HG03469 (cell line): ENCODE data around the gene NES.

Experiments
- ATAC-seq: cut with Tn5 transposase; IDR thresholded peaks from one replicate; pipeline ENCODE4 v1.9.1; 2021; ENCODE audit warnings: mild to moderate bottlenecking, moderate library complexity, moderate number of reproducible peaks; ENCODE audit not compliant: unreplicated experiment

The NES gene

DNA sequence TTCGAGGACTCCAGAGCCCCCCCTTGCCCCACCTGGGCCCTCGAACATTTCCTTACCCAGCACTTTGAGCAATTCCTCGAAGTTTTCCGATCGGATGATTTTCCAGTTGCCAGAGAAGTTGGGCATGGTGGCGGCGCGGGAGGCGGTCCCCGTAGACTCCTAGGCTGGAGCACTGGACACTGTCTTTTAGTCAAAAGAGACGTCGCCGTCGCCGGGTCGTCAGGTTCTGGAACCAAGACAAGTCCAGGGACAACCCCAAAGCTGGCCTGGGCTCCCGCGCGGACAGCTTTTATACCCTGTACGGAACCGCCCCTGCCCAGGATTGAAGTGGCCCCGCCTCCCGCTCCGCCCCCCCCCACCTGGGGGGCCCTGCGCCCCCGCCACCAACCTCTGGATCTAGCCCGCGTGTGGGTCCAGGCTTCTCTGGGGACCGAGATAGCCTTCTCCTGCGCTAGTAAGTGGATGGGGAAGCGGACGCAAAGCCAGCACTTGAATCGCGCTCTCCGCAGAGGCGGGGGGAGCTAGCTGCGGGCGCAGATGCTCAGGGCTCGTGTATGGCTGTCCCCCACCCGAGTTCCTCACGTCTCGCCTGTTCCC, 28.2 kb upstream of the NES start, which contains the start of gene CRABP2:
Gene CRABP2, minus strand, starts transcription at position 263 of the 597 bp plus-strand sequence. Its CDS starts 137 bp downstream, at position 126.
- no peak for ATAC-seq

- no peak for ATAC-seq
Measured at GRCh38 chr1:156704930-156705320, 27.7 kb upstream of the NES start.

DNA sequence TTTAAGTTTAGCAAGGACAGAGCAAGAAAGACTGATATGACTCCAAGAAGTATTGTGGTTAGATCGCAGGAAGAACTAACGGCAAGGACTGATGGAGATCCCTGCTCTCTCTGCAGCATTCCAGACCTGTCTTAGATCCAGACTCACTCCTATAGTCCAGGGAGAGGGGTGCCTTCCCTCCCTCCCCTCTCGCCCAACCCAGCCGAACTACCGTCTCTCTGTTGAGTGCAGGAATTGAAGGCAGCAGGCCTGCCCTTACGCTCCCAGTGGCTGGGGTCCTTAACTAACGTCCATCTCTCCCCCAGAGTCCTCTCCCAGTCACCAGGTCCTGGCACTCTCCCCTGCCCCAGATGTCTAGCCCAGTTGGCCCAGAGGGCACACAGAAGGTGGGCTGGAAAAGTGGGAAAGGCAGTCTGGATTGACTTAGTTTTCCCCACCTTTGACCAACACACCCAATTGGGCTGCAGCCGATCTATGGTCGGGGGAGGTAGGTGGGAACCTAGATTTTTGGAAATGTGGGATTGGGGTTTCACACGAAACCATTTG, 27.0 kb upstream of the NES start:
- no peak for ATAC-seq

DNA sequence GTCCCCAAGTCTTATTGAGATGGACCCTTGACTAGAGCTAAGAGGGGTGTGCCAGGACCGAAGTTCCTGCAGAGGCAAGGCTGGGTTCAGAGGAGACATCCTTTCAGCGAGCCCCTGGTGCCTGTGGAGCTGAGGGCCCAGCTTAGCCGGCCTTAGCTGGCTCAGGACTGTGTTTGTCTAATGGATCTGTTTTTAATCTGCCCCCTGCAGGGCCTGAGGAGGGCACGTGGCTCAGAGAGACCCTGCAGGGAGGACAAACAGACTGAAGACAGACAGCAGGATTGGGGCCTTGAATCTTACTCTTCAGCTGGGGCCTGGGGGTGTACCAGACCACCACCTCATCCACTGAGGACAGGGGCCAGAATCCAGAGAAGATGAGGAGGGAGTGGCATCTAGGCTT, 26.5 kb upstream of the NES start:
- no peak for ATAC-seq

- ATAC-seq = no peak
Measured at GRCh38 chr1:156703336-156703735, 26.1 kb upstream of the NES start.

DNA sequence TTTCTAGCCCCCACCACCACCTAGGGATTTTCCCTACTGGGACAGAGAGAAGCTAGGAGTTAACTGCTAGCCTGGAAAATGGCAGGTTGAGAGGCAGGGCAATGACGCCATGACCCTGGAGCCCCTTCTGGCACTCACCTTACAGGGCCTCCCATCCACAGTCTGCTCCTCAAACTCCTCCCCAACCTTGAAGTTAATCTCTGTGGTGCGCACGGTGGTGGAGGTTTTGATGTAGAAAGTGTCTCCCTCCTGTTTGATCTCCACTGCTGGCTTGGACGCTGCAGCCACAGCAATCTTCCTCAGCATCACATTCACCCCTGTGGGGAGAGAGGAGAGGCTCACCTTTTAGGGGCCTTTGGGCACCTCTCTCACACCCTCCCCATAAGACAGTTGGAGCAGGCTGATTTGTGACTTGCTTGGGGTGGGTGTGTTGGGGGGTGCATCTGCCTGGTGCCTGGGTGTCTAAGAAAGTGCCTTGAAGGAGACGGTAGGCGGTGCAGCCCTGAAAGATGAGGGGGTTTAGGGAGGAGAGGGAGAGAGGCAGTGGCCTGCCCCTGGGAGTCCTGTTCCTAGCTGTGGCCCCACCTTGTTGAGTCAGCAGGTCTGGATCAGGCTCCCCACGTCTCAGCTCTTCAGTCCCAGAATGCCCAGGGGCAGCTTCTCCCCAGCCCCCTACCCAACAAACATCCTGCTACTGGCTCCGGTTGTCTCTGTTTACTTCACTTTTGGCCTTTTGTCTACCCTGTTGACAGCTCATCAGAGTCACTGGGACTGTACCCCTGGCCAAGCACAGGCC, 23.7 kb upstream of the NES start:
- ATAC-seq = no peak

GRCh38 chr1:156698995-156699394, 21.8 kb upstream of the NES start:
- ATAC-seq = no peak

DNA sequence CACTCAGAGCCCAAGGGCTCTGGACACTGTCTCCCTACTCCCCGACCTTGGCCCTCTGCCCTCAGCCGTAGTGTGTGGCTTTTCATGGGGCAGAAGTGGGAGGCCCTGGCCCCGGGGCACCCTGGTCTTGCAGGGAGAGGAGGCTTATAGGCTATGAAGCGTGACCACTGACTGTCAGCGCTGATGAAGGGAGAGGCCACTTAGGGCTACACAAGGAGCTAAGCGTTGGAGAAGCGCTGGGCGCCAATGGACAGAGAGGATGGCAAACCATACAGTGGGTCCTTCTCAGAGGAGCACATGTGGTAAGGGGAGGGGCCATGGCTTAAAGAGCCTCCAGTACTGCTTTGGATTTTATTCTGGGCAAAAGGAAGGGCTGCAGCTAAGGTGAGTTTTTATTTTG, 20.3 kb upstream of the NES start:
- ATAC-seq = no peak

- ATAC-seq = no peak
Measured at GRCh38 chr1:156696755-156697154, 19.5 kb upstream of the NES start.

DNA sequence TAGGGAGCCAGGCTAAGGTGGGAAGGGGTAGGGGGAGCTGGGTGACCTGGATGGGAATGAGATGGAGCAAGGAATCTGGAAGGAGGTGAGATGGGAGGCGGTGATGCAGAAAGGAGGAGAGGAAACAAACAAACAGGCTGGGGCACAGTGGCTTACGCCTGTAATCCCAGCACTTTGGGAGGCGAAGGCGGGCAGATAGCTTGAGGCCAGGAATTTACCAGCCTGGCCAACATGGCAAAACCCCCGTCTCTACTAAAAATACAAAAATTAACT, 17.4 kb upstream of the NES start:
- ATAC-seq = no peak

- no peak for ATAC-seq
Measured at GRCh38 chr1:156693848-156694689, 16.9 kb upstream of the NES start.

- ATAC-seq = no peak
Measured at GRCh38 chr1:156692925-156693847, 16.0 kb upstream of the NES start.

DNA sequence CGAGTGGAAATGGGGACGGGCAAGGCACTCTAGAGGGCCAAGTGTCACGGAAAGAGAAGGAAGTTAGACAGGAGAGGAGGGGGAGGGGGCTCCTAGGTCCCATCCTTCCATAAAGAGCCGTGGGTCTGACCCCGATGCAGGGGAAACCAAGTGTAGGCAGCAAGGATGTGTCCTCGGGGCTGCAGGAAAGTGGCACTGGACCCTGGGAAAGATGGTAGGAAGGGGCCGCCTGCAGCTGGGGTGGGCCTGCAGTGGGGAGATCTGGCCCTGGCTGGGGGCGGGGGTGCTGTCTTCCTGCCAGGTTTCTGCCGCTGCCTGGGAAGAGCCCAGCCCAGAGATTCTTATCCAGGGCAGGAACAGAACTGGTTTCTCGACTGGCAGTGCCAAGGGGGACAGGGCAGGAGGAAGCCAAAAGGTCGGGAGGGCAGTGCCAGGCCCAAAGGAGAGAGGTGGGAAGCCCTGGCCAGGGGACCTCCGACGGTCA, 15.3 kb upstream of the NES start:
- no peak for ATAC-seq

DNA sequence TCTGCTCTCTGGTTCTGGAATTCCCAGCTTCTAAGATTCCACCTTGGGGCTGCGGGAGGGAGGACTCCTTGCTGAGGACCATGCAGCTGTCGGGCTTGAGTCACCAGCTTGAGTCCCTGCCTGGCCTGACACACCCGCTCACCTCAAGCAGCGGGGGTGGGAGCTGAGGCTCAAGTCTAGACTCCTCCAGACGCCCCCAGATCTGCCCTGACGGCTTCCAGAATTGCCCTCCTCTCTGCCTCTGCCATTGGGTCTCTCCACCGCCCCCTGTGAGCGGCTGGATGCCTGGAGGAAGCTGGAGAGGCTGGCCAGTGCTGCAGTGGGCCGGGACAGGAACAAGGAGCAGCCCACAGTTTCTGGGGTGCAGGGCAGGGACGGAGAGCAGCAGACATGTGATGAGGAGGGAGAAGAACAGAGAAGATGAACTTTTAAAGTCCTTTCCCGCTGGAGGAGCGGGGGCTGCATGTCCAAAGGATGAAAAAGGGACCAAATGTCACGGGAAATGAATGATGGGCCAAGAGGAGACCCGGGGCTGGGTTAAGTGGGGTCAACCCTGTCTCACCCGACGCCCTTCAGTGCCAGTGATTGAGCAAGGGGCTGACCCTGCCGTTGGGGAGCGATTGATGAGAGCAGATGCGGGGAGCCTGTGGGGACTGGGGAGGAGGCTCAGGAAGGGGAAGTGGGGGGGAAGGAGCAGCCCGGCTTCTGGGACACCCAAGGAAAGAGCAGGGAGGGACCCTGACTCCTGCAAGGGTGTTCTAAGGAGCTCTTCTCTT, 14.6 kb upstream of the NES start:
- no peak for ATAC-seq

DNA sequence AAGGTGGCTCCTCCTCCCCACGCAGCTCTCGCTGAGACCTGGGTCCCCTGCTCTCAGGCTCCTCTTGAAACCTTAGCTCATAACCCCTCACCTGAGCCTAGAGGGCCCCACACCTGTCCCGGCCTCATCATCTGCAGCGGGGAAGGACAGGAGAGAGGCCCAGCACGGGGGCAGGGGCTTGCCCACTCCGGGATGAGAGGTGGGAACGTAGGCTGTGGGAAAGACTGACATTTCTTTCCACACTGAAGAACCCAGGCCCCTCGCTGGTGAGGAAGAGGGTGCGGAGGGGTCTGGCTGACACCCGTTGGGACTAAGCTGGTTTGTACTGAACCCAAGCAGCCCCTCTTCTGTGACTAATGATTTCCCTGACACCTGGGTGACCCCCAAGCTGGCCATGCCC, 14.0 kb upstream of the NES start:
- ATAC-seq = no peak

- ATAC-seq = no peak
Measured at GRCh38 chr1:156690675-156691036, 13.4 kb upstream of the NES start.

DNA sequence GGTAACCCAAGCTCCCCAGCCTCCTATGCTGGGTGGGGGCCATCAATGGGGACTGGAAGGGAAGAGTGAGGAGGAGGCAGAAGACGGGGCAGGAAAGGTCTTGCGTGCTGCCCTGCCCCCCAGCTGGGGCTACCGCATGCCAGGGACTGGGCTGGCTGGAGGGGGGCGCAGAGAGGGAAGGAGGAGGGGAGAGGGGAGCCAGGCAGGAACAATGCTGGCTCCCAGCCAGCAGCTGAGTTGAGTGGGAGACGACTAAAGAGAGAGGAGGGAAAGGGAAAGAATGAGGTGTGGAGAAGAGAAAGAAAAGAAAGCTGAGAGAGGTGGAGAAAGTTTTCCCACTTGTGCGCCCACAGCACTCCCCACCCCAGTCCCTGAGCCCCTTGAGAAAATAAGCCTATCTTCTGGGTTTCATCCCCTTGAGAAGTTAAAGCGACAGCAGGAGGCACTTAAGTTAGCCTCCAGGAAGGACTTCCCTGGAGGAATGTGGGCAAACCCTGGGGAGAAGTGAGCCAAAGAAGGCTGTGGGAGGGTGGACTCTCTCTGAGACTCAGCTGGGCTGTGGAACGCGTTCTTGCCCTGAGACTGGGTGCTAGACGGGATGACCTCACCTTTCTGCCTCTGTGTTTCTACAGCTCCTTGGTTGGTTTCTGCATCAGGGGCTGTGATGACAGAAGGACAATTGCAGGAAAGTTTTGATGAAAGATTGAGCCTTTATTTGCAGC, 12.9 kb upstream of the NES start:
- no peak for ATAC-seq

DNA sequence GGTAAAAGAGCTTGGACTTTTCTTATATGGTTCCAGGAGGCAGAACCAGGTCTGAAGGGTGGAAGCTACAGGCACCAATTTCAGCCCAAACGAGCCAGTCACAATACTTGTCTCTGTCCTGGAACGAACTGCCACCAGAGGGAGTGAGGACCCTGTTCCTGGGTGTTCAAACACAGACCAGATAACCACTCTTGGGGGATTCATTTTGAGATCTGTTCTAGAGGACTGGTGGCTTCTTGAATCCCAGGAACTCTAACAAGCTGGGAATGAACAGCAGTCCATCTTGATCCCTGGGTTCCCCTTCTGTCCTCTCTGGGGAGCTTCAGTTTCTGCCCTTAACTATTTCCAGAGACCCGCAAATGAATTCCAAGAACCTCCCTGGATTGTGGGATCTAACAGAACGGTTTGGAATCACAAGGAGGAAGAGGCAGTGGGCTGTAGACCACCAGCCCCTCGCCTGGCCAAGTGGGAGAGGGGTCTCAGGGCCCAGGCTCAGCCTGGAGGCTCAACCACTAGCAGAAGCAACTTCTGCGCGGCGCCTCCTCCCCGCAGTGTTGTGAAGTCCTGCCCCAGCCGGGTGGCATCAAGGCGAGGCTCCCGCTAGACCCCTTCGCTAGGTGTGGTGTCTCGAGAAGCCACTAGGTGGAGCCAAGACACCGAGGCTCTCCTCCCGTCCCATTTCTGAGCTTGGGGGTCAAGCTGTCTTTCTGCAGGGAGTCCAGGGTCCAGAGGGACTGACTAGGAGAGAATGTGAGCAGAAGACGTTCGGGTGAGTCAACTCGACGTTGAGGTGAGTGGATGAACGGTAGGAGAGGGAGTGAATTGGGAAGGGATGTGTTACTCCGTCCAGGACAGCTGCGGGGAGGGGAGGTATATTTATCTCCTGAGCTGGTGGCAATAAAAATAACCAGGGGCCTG, 12.1 kb upstream of the NES start:
- ATAC-seq = no peak
